ENCODE data around the gene RASGRP2. TPM values are rescaled to one million over a fixed set of nuclear protein-coding genes. Genes with fewer than 3 reads are reported as not detected.

RASGRP2 gene
- 1.8 and 2.7 TPM in 2 replicates for total RNA-seq

DNA sequence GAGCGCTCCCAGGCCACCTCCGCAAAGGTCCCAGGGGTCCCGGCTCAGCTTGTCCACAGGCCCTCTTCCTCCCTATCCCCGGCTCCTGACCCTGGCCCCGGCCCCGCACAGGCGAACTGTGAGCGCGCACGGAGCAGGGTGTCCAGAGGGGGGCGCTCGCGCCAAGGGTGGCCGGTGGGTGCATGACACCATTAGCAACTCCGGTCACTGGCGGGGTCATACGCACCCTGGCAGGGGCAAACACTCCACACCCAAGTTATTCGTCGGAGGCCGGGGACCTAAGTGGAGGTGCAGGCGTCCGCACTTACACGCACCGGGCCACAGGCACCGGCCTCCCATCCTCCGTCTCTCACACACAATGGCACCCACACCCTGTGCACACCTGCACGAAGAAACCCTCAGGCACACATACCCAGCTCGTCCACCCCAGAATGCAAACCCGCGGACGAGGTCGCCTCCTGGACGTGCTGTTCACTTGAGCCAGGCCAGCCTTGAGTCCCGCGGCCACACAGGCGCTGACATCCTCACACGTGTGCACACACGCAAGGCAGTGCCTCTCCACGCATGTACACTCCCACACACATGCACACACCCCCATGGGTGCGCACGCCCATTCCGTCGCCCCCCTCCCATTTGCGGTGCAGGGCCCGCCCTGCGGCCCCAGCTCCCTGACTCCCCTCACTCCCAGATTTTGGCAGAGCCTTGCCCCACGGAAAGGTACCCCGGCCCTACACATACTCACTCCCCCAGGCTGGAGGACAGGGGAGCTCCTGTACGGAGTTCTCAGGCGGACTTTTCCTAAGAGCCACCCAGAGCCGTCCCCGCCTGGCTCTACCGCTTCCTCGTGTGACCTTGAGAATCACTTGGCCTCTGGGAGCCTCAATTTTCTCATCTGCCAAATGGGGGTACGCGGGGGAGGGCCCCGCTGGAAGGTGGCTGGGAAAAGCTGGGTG lies at the start of gene RASGRP2:
Gene RASGRP2 (minus strand): TSS at position 552 of the 953 bp plus-strand sequence. CDS start 1,276 bp downstream, outside the sequence.
- DNase-seq (ENCODE audit: low read depth in 2 of 2): peak in 1 of 2 donors; percentile 37

DNA sequence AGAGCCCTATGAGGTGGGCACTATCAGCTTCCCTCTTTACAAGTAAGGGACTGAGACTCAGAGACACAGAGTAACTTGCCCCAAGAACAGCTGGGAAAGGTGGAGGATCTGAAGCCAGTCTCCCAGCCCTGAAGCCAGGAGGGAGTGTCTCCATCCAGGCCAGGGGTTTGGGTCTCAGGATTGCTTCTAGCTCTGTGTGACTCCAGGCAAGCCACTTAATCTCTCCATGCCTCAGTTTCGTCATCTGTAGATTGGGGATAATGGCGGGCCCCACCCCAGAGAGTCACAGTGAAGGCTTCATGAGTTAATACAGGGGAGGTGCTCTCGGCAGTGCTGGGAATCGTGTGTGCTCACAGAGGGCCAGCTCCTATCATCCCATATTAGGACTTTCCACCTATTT lies 48.5 kb upstream of the RASGRP2 start:
- no peak for DNase-seq (ENCODE audit: low read depth in 2 of 2)

DNA sequence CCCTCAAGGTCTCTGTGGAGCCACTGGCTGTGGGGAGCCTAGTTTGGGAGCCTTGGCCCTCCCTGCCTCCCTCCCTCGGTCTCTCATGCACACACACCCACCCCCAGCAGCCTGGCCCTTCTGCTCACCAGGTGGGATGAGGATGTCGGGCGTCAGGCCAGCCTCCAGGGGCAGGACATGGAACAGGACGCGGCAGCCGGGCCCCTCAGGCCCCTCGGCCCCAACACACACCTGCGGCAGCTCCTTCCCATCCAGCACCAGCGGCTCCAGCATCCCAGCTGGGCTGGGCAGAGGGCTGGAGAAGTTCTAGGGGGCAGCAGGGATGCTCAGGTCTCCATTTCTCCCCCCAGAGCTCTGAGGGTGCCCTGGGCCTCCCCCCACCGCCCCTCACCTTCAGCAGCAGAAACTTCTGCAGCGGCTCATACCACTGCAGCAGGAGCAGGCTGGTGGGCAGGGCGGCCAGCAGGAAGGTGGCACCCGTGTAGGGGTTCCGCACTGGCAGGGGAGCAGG lies 47.9 kb upstream of the RASGRP2 start:
- no peak for DNase-seq (ENCODE audit: low read depth in 2 of 2)

DNA sequence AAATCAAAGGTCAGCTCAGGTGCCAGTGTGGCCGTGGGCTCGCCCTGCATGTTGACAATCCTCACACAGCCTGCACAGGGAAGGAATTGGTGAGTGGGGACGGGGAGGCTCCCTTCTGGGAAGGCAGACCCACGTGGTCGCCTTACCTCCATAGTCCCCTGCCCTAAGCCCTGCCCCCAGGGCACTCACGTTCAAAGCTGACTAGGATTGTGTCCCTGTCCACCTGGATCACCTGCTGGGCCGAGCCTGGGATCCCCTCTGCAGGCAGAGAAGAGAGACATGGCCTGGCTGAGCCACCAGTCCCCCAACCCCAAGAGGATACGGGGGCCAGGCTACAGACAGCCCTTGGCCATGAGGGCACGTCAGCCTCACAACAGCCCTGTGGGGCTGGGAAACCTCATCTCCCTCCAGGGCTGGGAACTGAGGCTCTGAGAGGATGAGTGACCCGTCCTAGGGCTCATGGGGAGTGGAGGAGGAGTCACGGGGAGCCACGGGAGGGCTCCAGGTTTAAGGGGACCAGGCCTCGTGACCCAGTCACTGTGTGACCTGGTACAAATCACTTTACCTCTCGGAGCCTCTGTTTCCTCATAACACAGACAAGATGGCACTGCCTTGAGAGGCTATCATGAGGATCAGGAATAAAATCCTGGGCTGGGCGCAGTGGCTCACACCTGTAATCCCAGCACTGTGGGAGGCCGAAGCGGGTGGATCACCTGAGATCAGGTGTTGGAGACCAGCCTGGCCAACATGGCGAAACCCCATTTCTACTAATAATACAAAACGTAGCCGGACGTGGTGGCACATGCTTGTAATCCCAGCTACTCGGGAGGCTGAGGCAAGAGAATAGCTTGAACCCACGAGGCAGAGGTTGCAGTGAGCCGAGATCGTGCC lies 46.5 kb upstream of the RASGRP2 start:
- no peak for DNase-seq (ENCODE audit: low read depth in 2 of 2)

DNA sequence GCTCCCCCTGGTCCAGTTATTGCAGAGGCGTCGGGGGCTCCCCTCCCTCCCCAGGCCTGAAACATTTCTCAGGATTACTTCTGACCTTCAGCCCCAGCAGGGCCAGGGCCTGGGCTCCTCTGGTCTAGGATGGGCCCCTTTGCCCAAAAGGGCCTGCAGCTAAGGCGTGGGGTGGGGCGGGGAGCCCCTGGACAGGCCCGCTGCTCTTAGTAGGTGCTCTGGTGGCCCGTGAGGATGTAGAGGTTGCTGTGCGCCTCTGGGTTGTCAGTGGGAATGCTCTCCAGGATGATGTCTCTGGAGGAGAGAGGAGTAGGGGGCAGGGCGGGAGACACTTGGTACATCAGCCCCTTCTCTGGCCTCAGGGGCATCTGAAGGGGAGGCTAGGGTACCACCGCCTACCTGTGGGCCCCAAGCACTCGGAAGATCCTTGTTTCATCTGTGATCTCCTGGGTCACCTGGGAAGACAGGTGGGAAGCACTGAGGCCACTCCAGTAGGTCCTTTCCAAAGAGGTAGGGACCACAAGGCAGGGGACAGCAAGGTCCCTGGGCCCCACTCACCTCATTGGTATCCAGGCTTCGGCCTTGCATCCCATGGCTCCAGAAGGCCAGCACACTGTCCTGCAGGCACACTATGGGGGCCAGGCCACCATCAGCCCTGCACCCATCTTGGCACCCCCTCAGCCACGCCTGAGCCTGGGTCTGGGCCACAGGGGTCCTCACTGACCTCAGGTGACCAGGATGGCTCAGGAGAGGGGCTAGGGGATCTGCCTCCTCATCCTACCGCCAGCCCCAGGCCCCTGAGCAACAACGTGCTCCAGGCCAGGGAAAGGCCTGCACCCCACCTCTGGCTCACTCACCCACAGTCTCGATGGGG lies 45.6 kb upstream of the RASGRP2 start:
- DNase-seq (ENCODE audit: low read depth in 2 of 2): no peak

DNA sequence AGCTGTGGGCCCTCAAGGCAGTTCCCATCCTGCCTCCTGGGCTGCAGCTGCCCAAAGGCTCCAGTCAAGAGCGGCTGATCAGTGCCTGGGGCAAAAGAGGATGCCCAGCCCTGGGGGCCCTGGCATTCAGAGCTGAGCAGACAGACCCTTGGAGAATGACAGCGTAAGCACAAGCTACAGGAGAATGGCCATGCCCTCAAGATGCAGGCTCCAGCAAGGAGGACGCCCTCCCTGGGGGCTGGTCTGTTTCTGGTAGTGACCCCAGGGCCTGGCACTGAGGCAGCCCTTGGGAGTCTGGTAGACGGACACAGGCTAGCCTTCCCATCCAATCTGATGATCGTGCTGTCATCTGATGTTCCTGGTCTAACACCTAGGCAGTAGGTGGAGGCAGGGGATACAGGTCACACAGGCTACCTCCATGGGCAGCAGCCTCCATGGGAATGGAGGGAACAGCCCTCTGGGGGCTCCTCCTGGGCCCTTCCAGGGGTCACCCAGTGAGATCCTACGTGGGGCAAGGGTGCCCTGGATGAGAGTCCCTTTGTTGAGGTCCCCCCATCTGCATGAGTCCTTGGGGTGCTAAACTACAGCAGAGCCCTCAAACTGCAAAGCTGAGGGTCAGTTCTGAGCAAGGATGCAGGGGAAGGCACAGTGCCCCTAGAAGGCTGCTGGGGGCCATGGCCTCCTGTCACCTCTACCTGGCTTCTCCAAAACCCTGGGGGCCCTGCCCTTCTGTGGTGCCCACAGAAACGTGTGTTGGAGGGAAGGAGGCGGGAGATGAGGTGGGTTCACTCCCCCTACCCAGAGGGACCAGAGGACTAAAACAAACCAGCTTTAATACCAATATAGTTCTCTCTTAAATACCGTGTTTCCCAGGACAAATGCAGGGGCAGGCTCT lies 44.6 kb upstream of the RASGRP2 start:
- no peak for DNase-seq (ENCODE audit: low read depth in 2 of 2)

DNA sequence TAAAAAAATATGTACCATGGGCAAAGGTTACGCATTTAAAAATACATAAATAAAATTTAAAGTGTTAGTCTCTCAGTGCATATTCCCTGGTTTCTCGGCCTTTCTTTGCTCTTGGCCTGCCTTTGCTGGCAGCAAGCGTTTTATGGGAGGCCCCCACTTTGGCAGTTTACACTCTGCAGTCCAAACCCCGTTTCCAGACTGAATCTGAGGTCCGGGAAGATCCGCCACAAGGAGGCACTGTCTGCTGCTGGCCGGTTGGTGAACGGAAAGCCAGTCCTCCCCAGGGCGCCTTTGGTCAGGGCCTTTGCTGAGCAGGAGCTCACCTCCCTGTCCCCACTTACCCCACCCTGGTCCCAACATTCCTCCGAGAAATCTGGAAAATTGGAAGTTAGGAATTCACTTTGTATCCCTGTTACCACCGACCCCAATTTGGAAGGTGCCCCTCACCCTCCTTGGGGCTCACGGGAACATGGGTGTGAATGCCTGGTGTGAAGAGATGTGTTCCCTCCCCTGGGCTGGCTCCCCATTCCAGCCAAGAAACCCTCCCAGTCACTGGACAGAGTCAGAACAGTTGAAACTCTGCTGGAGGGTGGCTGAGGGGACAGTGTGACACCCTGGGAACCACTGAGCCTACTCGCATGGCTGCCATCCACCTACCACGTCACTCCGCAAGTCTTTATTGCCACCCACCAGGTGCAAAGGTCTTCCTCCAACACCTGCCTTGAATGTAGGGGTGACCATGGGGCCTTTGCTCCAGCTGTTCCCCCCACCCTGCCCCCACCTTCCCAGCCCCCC lies 43.8 kb upstream of the RASGRP2 start:
- peak in 1 of 2 donors; percentile 68 for DNase-seq (ENCODE audit: low read depth in 2 of 2)

DNA sequence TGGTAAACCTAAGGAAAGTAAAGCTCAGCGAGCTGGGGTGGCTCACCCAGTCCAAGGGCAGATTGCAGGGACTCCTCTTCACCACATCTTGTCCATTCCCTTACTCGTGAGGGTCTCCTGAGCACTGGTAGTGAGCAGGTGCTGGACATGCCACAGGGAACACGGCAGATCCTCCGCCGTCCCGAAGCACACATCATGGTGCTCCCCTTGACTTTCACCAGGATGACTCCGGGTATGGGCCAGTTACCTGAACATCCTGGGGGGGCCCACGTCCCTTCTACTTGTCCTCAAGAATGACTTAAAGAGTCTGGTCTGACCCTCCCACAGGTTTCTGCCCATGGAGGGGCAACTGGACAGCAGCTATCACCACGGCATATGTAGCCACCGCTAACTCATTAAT lies 42.4 kb upstream of the RASGRP2 start:
- no peak for DNase-seq (ENCODE audit: low read depth in 2 of 2)

DNA sequence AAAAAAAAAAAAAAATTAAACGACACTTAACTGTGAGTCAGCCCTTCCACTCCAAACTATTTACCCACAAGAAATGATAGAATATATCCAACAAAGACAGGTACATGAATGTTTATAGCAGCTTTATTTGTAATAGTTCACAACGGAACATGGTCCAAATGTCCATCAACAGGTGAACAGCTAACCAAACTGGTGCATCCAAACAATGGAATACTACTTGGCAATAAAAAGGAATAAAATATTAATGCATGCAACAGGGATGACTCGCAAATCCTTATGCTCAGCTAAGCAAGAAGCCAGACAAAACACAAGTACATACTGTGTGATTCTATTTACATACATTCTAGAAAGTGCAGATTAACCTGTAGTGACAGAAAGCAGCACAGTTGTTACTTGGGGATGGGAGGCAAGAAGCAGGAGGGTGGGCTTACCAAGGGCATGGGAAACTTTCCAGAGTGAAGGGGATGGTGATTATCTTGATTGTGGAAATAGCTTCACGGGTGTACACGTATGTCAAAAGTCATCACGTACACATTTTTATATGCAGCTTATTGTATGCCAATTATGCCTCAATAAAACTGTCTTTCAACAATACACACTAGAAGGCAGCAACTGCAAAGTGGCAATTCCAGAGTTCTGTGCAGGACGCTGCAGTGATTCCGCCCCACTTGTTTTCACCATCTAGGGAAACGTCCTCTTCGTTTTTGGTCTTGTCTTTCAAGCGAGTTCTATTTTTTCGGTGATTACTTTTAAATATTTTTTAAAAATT lies 41.1 kb upstream of the RASGRP2 start:
- DNase-seq (ENCODE audit: low read depth in 2 of 2): no peak

DNA sequence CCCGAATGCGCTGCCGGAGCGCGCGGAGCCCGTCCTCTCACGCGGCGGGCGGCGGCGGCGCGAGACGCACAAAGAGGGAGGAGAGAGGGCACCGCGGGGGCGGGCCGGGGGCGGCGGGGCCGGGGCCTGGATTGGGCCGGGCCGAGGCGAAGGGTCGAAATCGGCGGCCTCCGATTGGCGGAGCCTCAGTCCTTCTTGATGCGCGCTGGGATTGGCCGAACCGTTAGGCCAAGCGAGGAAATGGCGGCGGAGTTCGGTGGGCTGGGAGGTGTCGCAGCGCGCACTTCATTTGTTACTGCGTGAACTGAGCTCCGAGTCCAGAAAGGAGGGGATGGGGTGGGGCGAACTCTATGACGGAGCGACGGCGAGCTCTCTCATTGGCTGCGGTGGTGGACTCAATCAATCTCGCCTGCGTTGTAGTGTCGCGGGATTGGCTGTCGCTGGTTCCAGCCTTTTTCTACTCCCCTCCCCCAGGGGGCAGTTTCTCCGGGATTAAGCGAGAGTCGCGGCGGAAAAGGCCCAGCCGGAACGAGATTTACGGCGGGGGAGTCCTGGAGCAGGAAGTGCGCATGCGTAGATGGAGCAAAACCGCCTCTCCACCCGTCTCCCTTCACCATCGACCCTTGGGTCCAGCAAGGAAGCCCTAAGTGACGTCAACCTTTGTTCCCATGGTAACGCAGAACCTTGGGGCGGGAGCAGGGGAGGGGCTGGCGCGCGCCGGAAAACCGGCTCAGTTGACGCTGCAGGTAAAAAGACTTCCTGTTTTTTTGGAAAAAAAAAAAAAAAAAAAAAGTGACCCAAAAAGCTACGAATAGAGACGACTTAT lies 34.7 kb upstream of the RASGRP2 start, which contains the start of gene SF1:
Gene SF1 (minus strand): TSS at position 70 of the 826 bp plus-strand sequence. CDS start 150 bp downstream, outside the sequence.
- peak; percentile 100 for DNase-seq (ENCODE audit: low read depth in 2 of 2)

DNA sequence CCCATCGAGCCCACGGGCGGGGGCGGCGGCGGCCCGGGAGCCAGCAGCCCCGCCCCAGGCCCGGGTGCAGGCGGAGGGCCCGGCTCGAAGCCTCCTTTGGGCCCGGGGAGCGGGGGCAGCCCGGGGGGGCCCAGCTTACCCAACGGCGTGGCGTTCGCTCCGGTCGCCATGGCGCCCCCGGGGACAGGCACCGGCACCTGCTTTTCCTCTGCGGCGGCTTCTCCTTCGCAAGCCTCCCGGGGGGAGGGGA lies 34.2 kb upstream of the RASGRP2 start:
- DNase-seq (ENCODE audit: low read depth in 2 of 2): no peak

DNA sequence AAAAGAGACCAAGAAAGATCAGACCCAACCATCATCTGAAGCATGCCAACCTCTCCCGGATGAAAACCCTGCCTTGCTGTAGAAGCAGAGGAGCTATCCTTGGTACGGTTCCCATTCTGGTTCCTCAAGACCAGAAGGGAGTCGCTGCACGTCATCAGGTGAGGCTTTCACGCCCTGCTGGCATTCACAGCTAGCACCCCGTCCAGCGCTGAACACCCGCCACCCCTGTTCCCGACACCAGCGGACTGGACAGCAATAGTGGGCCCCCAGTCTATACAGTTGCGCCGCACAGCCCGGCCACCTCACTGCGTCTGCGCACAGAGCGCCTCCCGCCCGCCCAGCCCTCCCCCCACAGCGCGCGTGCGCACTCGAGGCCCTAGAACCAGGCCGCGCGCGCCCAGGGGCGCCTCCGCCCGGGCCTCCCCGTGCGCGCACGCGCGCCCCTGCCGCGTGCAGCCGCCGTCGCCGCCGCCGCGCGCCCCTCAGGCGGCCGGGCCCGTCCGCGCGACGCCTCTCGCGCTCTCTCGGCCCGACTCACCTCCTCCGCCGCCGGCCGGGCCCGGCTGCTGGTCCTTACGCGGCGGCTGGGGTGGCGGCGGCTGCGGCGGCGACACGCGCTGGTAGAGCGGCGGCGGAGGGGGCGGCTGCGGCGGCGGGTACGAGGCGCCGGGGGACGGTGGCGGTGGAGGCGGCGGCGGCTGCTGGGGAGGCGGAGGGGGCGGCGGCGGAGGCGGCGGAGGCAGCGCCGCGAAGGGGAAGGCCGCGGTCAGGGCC lies 33.7 kb upstream of the RASGRP2 start:
- peak; percentile 47 to 83 for DNase-seq (ENCODE audit: low read depth in 2 of 2)

DNA sequence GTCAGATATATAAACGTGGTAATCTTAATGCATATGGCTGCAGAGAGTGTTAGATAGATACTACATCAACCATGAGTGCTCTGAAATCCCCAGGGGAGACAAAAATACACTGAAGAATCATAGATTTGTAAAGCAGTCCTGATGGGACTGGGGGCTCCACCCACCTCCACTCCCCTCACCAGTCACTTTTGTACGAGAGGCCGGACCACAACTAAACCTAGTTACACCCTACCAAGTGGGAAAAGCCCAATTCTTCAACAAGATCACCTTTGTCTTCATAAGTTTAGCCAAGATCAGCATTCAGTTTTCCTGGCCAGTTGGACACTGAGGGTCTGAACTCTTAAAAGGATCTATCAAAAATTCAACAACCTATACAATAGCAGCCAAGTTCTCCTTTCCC lies 32.9 kb upstream of the RASGRP2 start:
- DNase-seq (ENCODE audit: low read depth in 2 of 2): no peak

DNA sequence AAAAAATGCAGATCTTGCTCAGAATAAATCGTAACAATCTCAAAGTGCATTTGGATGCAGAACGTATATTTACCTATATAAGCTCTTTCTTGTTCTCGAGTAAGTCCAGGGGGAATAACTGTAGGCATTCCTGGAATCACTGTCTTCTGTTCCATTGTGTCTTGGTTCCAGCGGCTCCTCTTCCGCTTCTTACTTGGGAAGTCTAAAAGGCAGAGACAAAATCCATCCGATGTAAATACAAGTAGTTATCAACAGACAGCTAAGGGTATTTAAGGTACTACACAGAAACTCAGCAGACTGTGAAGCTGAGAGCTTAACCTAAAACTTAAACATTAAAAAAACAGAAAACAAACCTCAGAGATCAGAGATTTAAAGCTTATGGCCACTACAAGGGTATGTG lies 32.5 kb upstream of the RASGRP2 start:
- no peak for DNase-seq (ENCODE audit: low read depth in 2 of 2)

DNA sequence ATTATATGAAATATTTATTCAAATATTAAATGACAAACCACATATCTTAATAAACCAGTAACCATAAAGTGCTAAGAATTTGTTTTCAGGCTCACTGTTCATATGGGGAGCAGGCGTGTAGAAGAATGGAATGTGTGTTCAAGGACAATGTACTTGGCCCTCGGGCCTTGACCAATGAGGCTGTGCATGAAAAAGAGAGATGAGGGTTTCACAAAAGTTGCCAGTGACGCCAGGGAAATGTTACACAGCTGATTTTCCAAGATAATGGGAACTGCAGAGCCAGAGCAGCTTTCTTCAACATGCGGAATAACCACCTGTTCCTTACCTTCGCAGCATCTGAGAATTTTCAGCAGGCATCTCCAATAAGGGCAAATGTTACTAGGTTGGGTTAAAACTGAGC lies 30.2 kb upstream of the RASGRP2 start:
- DNase-seq (ENCODE audit: low read depth in 2 of 2): no peak

DNA sequence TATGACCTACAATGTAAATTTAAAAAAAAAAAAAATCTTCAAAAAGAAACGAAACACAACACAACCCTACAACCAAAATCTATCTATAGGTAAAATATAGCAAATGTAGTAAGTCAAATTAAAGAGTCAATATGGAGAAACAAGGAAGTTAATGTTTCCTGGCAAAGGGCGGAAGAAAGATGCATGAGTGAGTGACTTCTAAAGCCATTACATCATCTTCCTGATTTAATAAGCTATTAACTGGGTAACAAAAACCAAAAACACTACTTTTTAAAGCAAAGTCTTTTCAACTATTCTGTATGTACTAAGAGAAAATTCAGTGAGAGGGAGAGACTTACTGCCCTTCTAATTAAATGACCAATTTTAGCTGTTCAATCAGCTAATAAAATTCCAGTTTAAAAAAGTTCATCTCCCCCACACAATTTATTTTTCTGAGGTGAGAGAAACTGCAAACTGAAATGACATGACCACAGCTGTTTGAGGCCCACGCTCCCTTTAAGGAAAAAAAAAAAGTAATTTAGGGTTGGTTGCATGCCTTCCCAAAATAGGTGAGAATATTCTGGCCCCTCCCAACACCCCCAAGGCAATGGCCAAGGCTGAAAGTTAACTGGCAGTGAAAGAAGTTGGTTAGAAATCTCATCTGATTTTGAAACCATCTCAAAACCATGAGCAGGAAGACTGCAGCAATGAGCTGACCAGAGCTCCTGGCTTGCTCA lies 28.5 kb upstream of the RASGRP2 start:
- peak in 1 of 2 donors; percentile 43 for DNase-seq (ENCODE audit: low read depth in 2 of 2)
